CD4-positive, alpha-beta T cell (primary cell): ENCODE measurements around the gene TBC1D23. TPM values are rescaled to one million over a fixed set of nuclear protein-coding genes. Genes with fewer than 3 reads are reported as not detected.

Experiments
- ATAC-seq: fragments of 200-7000 bp; cut with Tn5 transposase; one replicate; pipeline ENCODE4 v1.10.0; 2022; ENCODE audit warnings: mild to moderate bottlenecking; ENCODE audit not compliant: poor library complexity
- CTCF ChIA-PET: fragments of 350-600 bp; sonication (Branson Sonifier 250); formaldehyde crosslinking; loops from one replicate; lab custom pipeline; 2021; ENCODE audit warnings: antibody characterized with exemption, inconsistent platforms; lab: Charles Lee
- POLR2A ChIA-PET: fragments of 350-600 bp; sonication (Branson Sonifier 250); formaldehyde crosslinking; loops from one replicate; lab custom pipeline; 2021; ENCODE audit warnings: antibody characterized with exemption, inconsistent platforms; lab: Charles Lee
- DNase-seq, 14 experiments: peaks; one replicate each; pipeline ENCODE4 v3.0.0-alpha.2; 2013 to 2020; ENCODE audit warnings: mixed read lengths in 2 of 14
- H3K27ac ChIP-seq, 2 donors: one replicate each; pipeline versions ENCODE4 v1.5.1 to v1.7.0; 2013; ENCODE audit warnings: low read length in 2 of 2, low read depth in 1 of 2, mild to moderate bottlenecking in 1 of 2
- H3K27me3 ChIP-seq, 2 experiments: 1 replicate in 1 of 2; 2 replicates in 1 of 2; pipeline versions ENCODE4 v1.6.1 to v1.7.0; 2013; ENCODE audit warnings: low read length in 2 of 2, control low read depth in 1 of 2, mild to moderate bottlenecking in 1 of 2, moderate library complexity in 1 of 2; ENCODE audit not compliant: insufficient read depth in 2 of 2, control insufficient read depth in 1 of 2
- H3K36me3 ChIP-seq: one replicate; pipeline ENCODE4 v1.6.1; 2013; ENCODE audit warnings: low read length, control low read depth; ENCODE audit not compliant: insufficient read depth
- H3K4me1 ChIP-seq: one replicate; pipeline ENCODE4 v1.6.1; 2013; ENCODE audit warnings: low read length, control low read depth; ENCODE audit not compliant: insufficient read depth
- H3K4me3 ChIP-seq: one replicate; pipeline ENCODE4 v1.5.1; 2013; ENCODE audit warnings: mild to moderate bottlenecking, low read length, moderate library complexity
- H3K9me3 ChIP-seq, 2 experiments: 1 replicate in 1 of 2; 2 replicates in 1 of 2; pipeline versions ENCODE4 v1.6.1 to v1.7.0; 2013; ENCODE audit warnings: low read length in 2 of 2, mild to moderate bottlenecking in 2 of 2, control low read depth in 1 of 2, moderate library complexity in 1 of 2; ENCODE audit not compliant: control insufficient read depth in 1 of 2, insufficient read depth in 1 of 2
- H3K27ac Mint-ChIP-seq: one replicate; pipeline ENCODE4 v1.8.0; 2020; ENCODE audit warnings: mixed read lengths
- H3K27me3 Mint-ChIP-seq: one replicate; pipeline ENCODE4 v1.8.0; 2021; ENCODE audit warnings: mixed read lengths
- H3K36me3 Mint-ChIP-seq: one replicate; pipeline ENCODE4 v1.8.0; 2021; ENCODE audit warnings: low read depth, mixed read lengths
- H3K4me1 Mint-ChIP-seq: one replicate; pipeline ENCODE4 v1.8.0; 2021; ENCODE audit warnings: low read depth, mixed read lengths
- H3K4me3 Mint-ChIP-seq: one replicate; pipeline ENCODE4 v1.8.0; 2020; ENCODE audit warnings: mild to moderate bottlenecking, mixed read lengths
- H3K9me3 Mint-ChIP-seq: one replicate; pipeline ENCODE4 v1.8.0; 2020; ENCODE audit warnings: mixed read lengths
- CTCF ChIP-seq: fragments of 200-600 bp; IDR thresholded peaks from one replicate; pipeline ENCODE4 v1.8.0; 2022; ENCODE audit warnings: antibody characterized with exemption, mild to moderate bottlenecking
- intact Hi-C, 2 experiments: fragments of 100-400 bp; cut with DNase I in 1 of 2; cut with micrococcal nuclease in 1 of 2; formaldehyde crosslinking; loops; one replicate each; pipeline versions ENCODE4 v1.15.1 to v1.9.0; 2023 to 2025; cut with DNase I, micrococcal nuclease
- total RNA-seq, 174 experiments: library from RNA in 2 of 174; stranded (reverse) in 2 of 174; gene quantifications; one replicate each; pipeline ENCODE4 v1.2.3 and lab custom pipeline; 2021 to 2026

The TBC1D23 gene
- total RNA-seq, 2 experiments from 2014 or later, result 31.8 to 34.8 TPM

- Histone ChIP-seq H3K4me1 (no peaks in the 10 kb centered on the region), H3K36me3 (peaks cover 40% of the 10 kb centered on the region), H3K27ac (no peak overlapping the region), H3K27me3 (no peaks in the 10 kb centered on the region), H3K4me3 (no peak overlapping the region), H3K9me3 (no peaks in the 10 kb centered on the region)
- peaks cover 81% of the 10 kb centered on the region for H3K36me3 Mint-ChIP-seq
- DNase-seq (no peak), ATAC-seq (no peak)
- no peak overlapping the region for H3K27ac Mint-ChIP-seq
- POLR2A ChIA-PET, result no interaction called here
- H3K4me1 Mint-ChIP-seq, result no peaks in the 10 kb centered on the region
- no peak for TF ChIP-seq CTCF
- H3K27me3 Mint-ChIP-seq, result no peaks in the 10 kb centered on the region
- intact Hi-C loops, result no loop called here
- CTCF ChIA-PET, result no interaction called here
- H3K9me3 Mint-ChIP-seq, result no peaks in the 10 kb centered on the region
- H3K4me3 Mint-ChIP-seq, result no peak overlapping the region
These were observed 94.1 kb downstream of the TBC1D23 start for GRCh38 chr3:100354850-100355249.

GRCh38 chr3:100358413-100358812, 97.6 kb downstream of the TBC1D23 start:
- ATAC-seq (no peak), DNase-seq (no peak)
- no peaks in the 10 kb centered on the region for H3K27me3 ChIP-seq
- intact Hi-C loops, result loop anchor here in 1 of 2 experiments (2.0 kb wide), 1 partner anchor 44 kb away; no protein-coding TSS in a partner anchor
- H3K9me3 Mint-ChIP-seq, result no peaks in the 10 kb centered on the region
- H3K27ac Mint-ChIP-seq, result peak overlapping the region; percentile 12
- no peaks in the 10 kb centered on the region for H3K27me3 Mint-ChIP-seq
- no peaks in the 10 kb centered on the region for H3K9me3 ChIP-seq
- ChIA-PET POLR2A (no interaction called here), CTCF (interaction anchor here (1.5 kb wide), 1 partner anchor 26 kb away, joined by 3 read pairs; no protein-coding TSS in a partner anchor)
- no peaks in the 10 kb centered on the region for H3K4me1 ChIP-seq
- TF ChIP-seq CTCF, result no peak
- peaks cover 30% of the 10 kb centered on the region for H3K36me3 ChIP-seq
- no peak overlapping the region for H3K4me3 ChIP-seq
- H3K27ac ChIP-seq, result no peak overlapping the region
- H3K4me1 Mint-ChIP-seq, result no peaks in the 10 kb centered on the region
- H3K4me3 Mint-ChIP-seq, result no peak overlapping the region
- H3K36me3 Mint-ChIP-seq, result peaks cover 80% of the 10 kb centered on the region

- no peaks in the 10 kb centered on the region for H3K27me3 Mint-ChIP-seq
- H3K9me3 Mint-ChIP-seq, result no peaks in the 10 kb centered on the region
- Histone ChIP-seq H3K9me3 (no peaks in the 10 kb centered on the region), H3K4me3 (no peak overlapping the region), H3K27me3 (no peaks in the 10 kb centered on the region), H3K4me1 (no peaks in the 10 kb centered on the region), H3K27ac (no peak overlapping the region), H3K36me3 (peaks cover 33% of the 10 kb centered on the region)
- intact Hi-C loops, result loop anchor here in 1 of 2 experiments (2.0 kb wide), 1 partner anchor 44 kb away; no protein-coding TSS in a partner anchor
- no peak overlapping the region for H3K4me3 Mint-ChIP-seq
- peaks cover 83% of the 10 kb centered on the region for H3K36me3 Mint-ChIP-seq
- TF ChIP-seq CTCF, result no peak
- no peaks in the 10 kb centered on the region for H3K4me1 Mint-ChIP-seq
- peak overlapping the region; percentile 12 for H3K27ac Mint-ChIP-seq
- ChIA-PET POLR2A (no interaction called here), CTCF (interaction anchor here (1.5 kb wide), 1 partner anchor 25 kb away, joined by 3 read pairs; no protein-coding TSS in a partner anchor)
- no peak for ATAC-seq
- no peak for DNase-seq
These were observed 98.2 kb downstream of the TBC1D23 start for GRCh38 chr3:100359035-100359434.
